IPS-18c (cell line): ENCODE measurements around the gene CCT3.

Experiments
- H3K4me3 ChIP-seq: 2 replicates; pipeline ENCODE4 v1.7.0; 2013; ENCODE audit warnings: low read depth, mild to moderate bottlenecking, low read length, moderate library complexity; ENCODE audit not compliant: insufficient read depth
- H3K9me3 ChIP-seq: one replicate; pipeline ENCODE4 v1.6.1; 2013; ENCODE audit warnings: mild to moderate bottlenecking, low read length, moderate library complexity; ENCODE audit not compliant: control insufficient read depth, insufficient read depth

The CCT3 gene

GRCh38 chr1:156338180-156338976 is at the start of gene CCT3, which contains the start of gene TSACC:
Gene CCT3, minus strand, starts transcription at chr1:156338292. Its CDS starts 108 bp downstream, at chr1:156338184.
Gene TSACC, plus strand, starts transcription at chr1:156338526. Its CDS starts 1,232 bp downstream, at chr1:156339758.
- Histone ChIP-seq H3K4me3 (peak within 1 kb of the TSS; percentile 73), H3K9me3 (no peaks in the 10 kb centered on the region)

- Histone ChIP-seq H3K4me3 (no peak overlapping the region; the same call in 1 of the 2 replicates), H3K9me3 (peaks cover 4% of the 10 kb centered on the region)
Measured at GRCh38 chr1:156387870-156388173, 49.7 kb upstream of the CCT3 start.

GRCh38 chr1:156386949-156387869 is 49.1 kb upstream of the CCT3 start:
- H3K4me3 ChIP-seq = no peak overlapping the region
- H3K9me3 ChIP-seq = peaks cover 4% of the 10 kb centered on the region

GRCh38 chr1:156386134-156386901 is 48.2 kb upstream of the CCT3 start:
- peaks cover 4% of the 10 kb centered on the region for H3K9me3 ChIP-seq

GRCh38 chr1:156385534-156386031 is 47.5 kb upstream of the CCT3 start:
- H3K9me3 ChIP-seq = peaks cover 2% of the 10 kb centered on the region

More at GRCh38 chr1:156386134-156386901, 48.2 kb upstream of the CCT3 start:
- no peak overlapping the region for H3K4me3 ChIP-seq

GRCh38 chr1:156384658-156385057 is 46.6 kb upstream of the CCT3 start:
- Histone ChIP-seq H3K4me3 (no peak overlapping the region), H3K9me3 (peaks cover under 1% of the 10 kb centered on the region)

More at GRCh38 chr1:156385534-156386031, 47.5 kb upstream of the CCT3 start:
- H3K4me3 ChIP-seq = no peak overlapping the region

GRCh38 chr1:156384007-156384406 is 45.9 kb upstream of the CCT3 start:
- Histone ChIP-seq H3K9me3 (no peaks in the 10 kb centered on the region), H3K4me3 (no peak overlapping the region)

- no peaks in the 10 kb centered on the region for H3K9me3 ChIP-seq
- H3K4me3 ChIP-seq = no peak overlapping the region
Measured at GRCh38 chr1:156383023-156383422, 44.9 kb upstream of the CCT3 start.

- Histone ChIP-seq H3K9me3 (no peaks in the 10 kb centered on the region), H3K4me3 (no peak overlapping the region)
Measured at GRCh38 chr1:156382561-156382960, 44.5 kb upstream of the CCT3 start.

GRCh38 chr1:156379420-156380165 is 41.5 kb upstream of the CCT3 start:
- no peak overlapping the region for H3K4me3 ChIP-seq
- H3K9me3 ChIP-seq = no peaks in the 10 kb centered on the region

GRCh38 chr1:156378557-156378956 is 40.5 kb upstream of the CCT3 start:
- H3K4me3 ChIP-seq = no peak overlapping the region
- no peaks in the 10 kb centered on the region for H3K9me3 ChIP-seq

- Histone ChIP-seq H3K4me3 (no peak overlapping the region), H3K9me3 (no peaks in the 10 kb centered on the region)
Measured at GRCh38 chr1:156376958-156377919, 39.1 kb upstream of the CCT3 start.

- H3K4me3 ChIP-seq = no peak overlapping the region
- no peaks in the 10 kb centered on the region for H3K9me3 ChIP-seq
Measured at GRCh38 chr1:156376146-156376545, 38.1 kb upstream of the CCT3 start.

- no peak overlapping the region for H3K4me3 ChIP-seq
- H3K9me3 ChIP-seq = no peaks in the 10 kb centered on the region
Measured at GRCh38 chr1:156373546-156373945, 35.5 kb upstream of the CCT3 start.

- no peaks in the 10 kb centered on the region for H3K9me3 ChIP-seq
- no peak overlapping the region for H3K4me3 ChIP-seq
Measured at GRCh38 chr1:156372876-156373275, 34.8 kb upstream of the CCT3 start.

GRCh38 chr1:156372265-156372586 is 34.1 kb upstream of the CCT3 start:
- Histone ChIP-seq H3K9me3 (no peaks in the 10 kb centered on the region), H3K4me3 (no peak overlapping the region)
